A673 (cell line): ENCODE measurements around the gene EFNA2. TPM values are rescaled to one million over a fixed set of nuclear protein-coding genes. Genes with fewer than 3 reads are reported as not detected.

Experiments
- BruUV-seq: library from RNA; stranded (reverse); fragments of 400-500 nt; replicated peaks from 2 replicates; lab custom pipeline; 2021; lab: Mats Ljungman, UMichigan
- CTCF ChIA-PET: fragments of 300-600 bp; sonication (Branson Sonifier 250); formaldehyde crosslinking; loops from one replicate; lab custom pipeline; 2022; ENCODE audit warnings: antibody characterized with exemption; lab: Charles Lee
- POLR2A ChIA-PET: fragments of 300-600 bp; sonication (Branson Sonifier 250); formaldehyde crosslinking; loops from one replicate; lab custom pipeline; 2022; ENCODE audit warnings: antibody characterized with exemption; ENCODE audit not compliant: low non-redundant PET; lab: Charles Lee
- DNase-seq: peaks from one replicate; pipeline ENCODE4 v3.0.0-alpha.2; 2015; ENCODE audit warnings: low spot score
- H3K27ac ChIP-seq: fragments of 200-600 bp; sonication (generic); 2 replicates; pipeline ENCODE4 v1.5.1; 2016; ENCODE audit warnings: mixed run types, low read depth, mild to moderate bottlenecking, mixed read lengths, antibody characterized with exemption, low read length; ENCODE audit not compliant: poor library complexity, severe bottlenecking
- H3K27me3 ChIP-seq: fragments of 200-600 bp; sonication (generic); replicated peaks from 2 replicates; pipeline ENCODE4 v1.6.1; 2017; ENCODE audit warnings: mixed run types, low read depth, mild to moderate bottlenecking, mixed read lengths, antibody characterized with exemption, low read length; ENCODE audit not compliant: insufficient read depth, poor library complexity
- H3K36me3 ChIP-seq: fragments of 200-600 bp; sonication (generic); 2 replicates; pipeline ENCODE4 v1.6.1; 2016; ENCODE audit warnings: mixed run types, mild to moderate bottlenecking, mixed read lengths, antibody characterized with exemption, low read length; ENCODE audit not compliant: insufficient read depth, poor library complexity, severe bottlenecking
- H3K4me1 ChIP-seq: fragments of 200-600 bp; sonication (generic); 2 replicates; pipeline ENCODE4 v1.6.1; 2017; ENCODE audit warnings: mixed run types, mild to moderate bottlenecking, mixed read lengths, antibody characterized with exemption, low read length; ENCODE audit not compliant: insufficient read depth, poor library complexity, severe bottlenecking
- H3K4me3 ChIP-seq: fragments of 200-600 bp; sonication (generic); 2 replicates; pipeline ENCODE4 v1.5.1; 2016; ENCODE audit warnings: low read depth, mixed run types, mild to moderate bottlenecking, mixed read lengths, low read length; ENCODE audit not compliant: poor library complexity, severe bottlenecking
- H3K9me3 ChIP-seq: fragments of 200-600 bp; sonication (generic); 2 replicates; pipeline ENCODE4 v1.6.1; 2016; ENCODE audit warnings: mixed run types, low read depth, mild to moderate bottlenecking, mixed read lengths, antibody characterized with exemption, low read length; ENCODE audit not compliant: poor library complexity, severe bottlenecking
- CTCF ChIP-seq: fragments of 300-800, 200-600 bp; sonication (generic); conservative IDR thresholded peaks from 2 replicates; pipeline ENCODE4 v1.5.1; 2017; ENCODE audit warnings: low read depth, mild to moderate bottlenecking, antibody characterized with exemption, low read length, moderate library complexity, mixed read lengths
- EZH2 ChIP-seq: fragments of 200-600 bp; sonication (generic); IDR thresholded peaks from 2 replicates; pipeline ENCODE4 v1.6.1; 2017; ENCODE audit warnings: borderline replicate concordance, low read depth, mild to moderate bottlenecking, mixed read lengths, antibody characterized with exemption, low read length; ENCODE audit not compliant: poor library complexity, severe bottlenecking
- intact Hi-C: fragments of 100-400 bp; cut with micrococcal nuclease; formaldehyde crosslinking; loops from one replicate; pipeline ENCODE4 v1.10.0; 2022; ENCODE audit not compliant: unreplicated experiment
- total RNA-seq: library from RNA; stranded (reverse); gene quantifications from 2 replicates; pipeline ENCODE4 v1.2.3, GENCODE V29; 2021

Gene EFNA2
- total RNA-seq, 1 experiment from 2014 or later = 0.64 TPM

- BruUV-seq = no TSS peak
- H3K9me3 ChIP-seq = no peaks in the 10 kb centered on the region
- ChIA-PET CTCF (no interaction called here), POLR2A (no interaction called here)
- H3K4me3 ChIP-seq = no peak overlapping the region
- H3K27ac ChIP-seq = no peak overlapping the region
- DNase-seq = no peak
- peaks cover 7% of the 10 kb centered on the region for H3K4me1 ChIP-seq
- TF ChIP-seq CTCF (no peak), EZH2 (no peak)
- intact Hi-C loops = no loop called here
- peaks cover 2% of the 10 kb centered on the region for H3K36me3 ChIP-seq
- H3K27me3 ChIP-seq = peaks cover 33% of the 10 kb centered on the region
Observed at GRCh38 chr19:1284293-1284978, 1.2 kb upstream of the EFNA2 start.

- no peaks in the 10 kb centered on the region for H3K9me3 ChIP-seq
- intact Hi-C loops = no loop called here
- no peak for DNase-seq
- H3K4me1 ChIP-seq = peaks cover 7% of the 10 kb centered on the region
- H3K27ac ChIP-seq = no peak overlapping the region
- TF ChIP-seq CTCF = no peak
- TF ChIP-seq EZH2 = peak; percentile 53
- no peaks in the 10 kb centered on the region for H3K36me3 ChIP-seq
- POLR2A ChIA-PET = no interaction called here
- peak overlapping the region; percentile 15 for H3K4me3 ChIP-seq
- CTCF ChIA-PET = no interaction called here
- BruUV-seq = no TSS peak
- H3K27me3 ChIP-seq = peaks cover 33% of the 10 kb centered on the region
Observed at GRCh38 chr19:1284979-1285736, 515 bp upstream of the EFNA2 start.

- intact Hi-C loops = no loop called here
- DNase-seq = no peak
- CTCF ChIA-PET = no interaction called here
- Histone ChIP-seq H3K27me3 (peaks cover 33% of the 10 kb centered on the region), H3K4me3 (peak overlapping the region; percentile 41), H3K27ac (no peak overlapping the region), H3K4me1 (peaks cover 12% of the 10 kb centered on the region), H3K36me3 (no peaks in the 10 kb centered on the region), H3K9me3 (no peaks in the 10 kb centered on the region)
- no TSS peak for BruUV-seq
- POLR2A ChIA-PET = no interaction called here
- TF ChIP-seq CTCF (no peak), EZH2 (no peak)
Observed at GRCh38 chr19:1286487-1287353, 1.0 kb downstream of the EFNA2 start.
